Naive thymus-derived CD4-positive, alpha-beta T cell (primary cell): ENCODE measurements around the gene SRPK1. TPM values are rescaled to one million over a fixed set of nuclear protein-coding genes. Genes with fewer than 3 reads are reported as not detected.

Source experiments
- ATAC-seq: fragments of 150-1000 bp; cut with Tn5 transposase; 2 replicates; pipeline ENCODE4 v1.10.0; 2021; ENCODE audit warnings: mild to moderate bottlenecking, moderate library complexity
- CTCF ChIA-PET: fragments of 350-600 bp; sonication (Branson Sonifier 250); formaldehyde crosslinking; loops from one replicate; lab custom pipeline; 2021; ENCODE audit warnings: antibody characterized with exemption; lab: Charles Lee
- POLR2A ChIA-PET: fragments of 350-600 bp; sonication (Branson Sonifier 250); formaldehyde crosslinking; loops from one replicate; lab custom pipeline; 2021; ENCODE audit warnings: antibody characterized with exemption, inconsistent platforms; lab: Charles Lee
- DNase-seq, 9 donors: peaks; one replicate each; pipeline versions ENCODE4 v3.0.0 to v3.0.0-alpha.2; 2020 to 2022; ENCODE audit warnings: mixed read lengths in 1 of 9
- H3K27ac ChIP-seq: one replicate; pipeline ENCODE4 v1.7.0; 2013; ENCODE audit warnings: mild to moderate bottlenecking, low read depth, low read length, moderate library complexity
- H3K27me3 ChIP-seq, 2 donors: one replicate each; pipeline ENCODE4 v1.7.0; 2013; ENCODE audit warnings: low read length in 2 of 2, mild to moderate bottlenecking in 2 of 2, moderate library complexity in 2 of 2; ENCODE audit not compliant: control insufficient read depth in 2 of 2, insufficient read depth in 2 of 2
- H3K36me3 ChIP-seq, 3 experiments: 1 replicate in 2 of 3; 2 replicates in 1 of 3; pipeline ENCODE4 v1.7.0; 2013; ENCODE audit warnings: low read length in 3 of 3, mild to moderate bottlenecking in 3 of 3, moderate library complexity in 1 of 3; ENCODE audit not compliant: insufficient read depth in 3 of 3, control insufficient read depth in 2 of 3
- H3K4me1 ChIP-seq, 2 donors: one replicate each; pipeline ENCODE4 v1.7.0; 2013; ENCODE audit warnings: low read length in 2 of 2, mild to moderate bottlenecking in 2 of 2, moderate library complexity in 1 of 2; ENCODE audit not compliant: control insufficient read depth in 2 of 2, insufficient read depth in 2 of 2
- H3K4me3 ChIP-seq: 2 replicates; pipeline ENCODE4 v1.7.0; 2013; ENCODE audit warnings: mild to moderate bottlenecking, low read length
- H3K9me3 ChIP-seq, 3 experiments: 1 replicate in 2 of 3; 2 replicates in 1 of 3; pipeline ENCODE4 v1.7.0; 2013; ENCODE audit warnings: low read length in 3 of 3; ENCODE audit not compliant: control insufficient read depth in 2 of 3
- H3K27ac Mint-ChIP-seq, 9 donors: one replicate each; pipeline ENCODE4 v1.8.0; 2020 to 2022; ENCODE audit warnings: mixed read lengths in 9 of 9, mild to moderate bottlenecking in 8 of 9, moderate library complexity in 5 of 9, inconsistent platforms in 2 of 9
- H3K27me3 Mint-ChIP-seq, 5 donors: one replicate each; pipeline ENCODE4 v1.8.0; 2021 to 2022; ENCODE audit warnings: mixed read lengths in 5 of 5, mild to moderate bottlenecking in 1 of 5
- H3K36me3 Mint-ChIP-seq, 5 donors: one replicate each; pipeline ENCODE4 v1.8.0; 2020 to 2022; ENCODE audit warnings: mixed read lengths in 5 of 5, mild to moderate bottlenecking in 3 of 5, inconsistent platforms in 1 of 5
- H3K4me1 Mint-ChIP-seq, 7 donors: one replicate each; pipeline ENCODE4 v1.8.0; 2020 to 2022; ENCODE audit warnings: mixed read lengths in 7 of 7, mild to moderate bottlenecking in 3 of 7, inconsistent platforms in 1 of 7
- H3K4me3 Mint-ChIP-seq, 10 donors: one replicate each; pipeline ENCODE4 v1.8.0; 2020 to 2022; ENCODE audit warnings: mild to moderate bottlenecking in 10 of 10, mixed read lengths in 10 of 10, moderate library complexity in 6 of 10, inconsistent platforms in 2 of 10
- H3K9me3 Mint-ChIP-seq, 11 donors: one replicate each; pipeline ENCODE4 v1.8.0; 2020 to 2022; ENCODE audit warnings: mixed read lengths in 11 of 11, mild to moderate bottlenecking in 4 of 11, inconsistent platforms in 1 of 11, moderate library complexity in 1 of 11
- intact Hi-C, 2 donors: fragments of 100-400 bp; cut with micrococcal nuclease; formaldehyde crosslinking; loops; one replicate each; pipeline ENCODE4 v1.15.1; 2023
- polyA plus RNA-seq, 2 donors: library from polyadenylated mRNA; unstranded; fragments of 300-500 nt; fragmentation: Illumina TruSeq; gene quantifications; one replicate each; pipeline ENCODE4 v1.2.3, GENCODE V29; 2021
- total RNA-seq, 6 experiments: library from RNA in 5 of 6; stranded (reverse) in 5 of 6; gene quantifications; 1 replicate in 5 of 6; 2 replicates in 1 of 6; pipeline ENCODE4 v1.2.3 and lab custom pipeline; 2021 to 2026

SRPK1 gene
- total and polyA plus RNA-seq, 7 experiments from 2014 or later = 29.1 to 80.9 (median 42.1) TPM

GRCh38 chr6:35960187-35960586 lies 39.3 kb upstream of the SRPK1 start:
- intact Hi-C loops = no loop called here

GRCh38 chr6:35955970-35956369 lies 35.1 kb upstream of the SRPK1 start:
- intact Hi-C loops = no loop called here
- H3K4me1 Mint-ChIP-seq = peaks cover 0 to 14% (median 0%) of the 10 kb centered on the region in 7 donors

More at GRCh38 chr6:35960187-35960586, 39.3 kb upstream of the SRPK1 start:
- no peak overlapping the region for H3K27ac Mint-ChIP-seq
- POLR2A ChIA-PET = interaction anchor here (0.8 kb wide), 1 partner anchor 25 kb away, joined by 3 read pairs; no protein-coding TSS in a partner anchor
- Histone ChIP-seq H3K36me3 (no peaks in the 10 kb centered on the region), H3K27me3 (no peaks in the 10 kb centered on the region), H3K4me1 (no peaks in the 10 kb centered on the region), H3K27ac (no peak overlapping the region), H3K4me3 (no peak overlapping the region), H3K9me3 (no peaks in the 10 kb centered on the region)
- H3K4me3 Mint-ChIP-seq = no peak overlapping the region
- DNase-seq (no peak), ATAC-seq (no peak)
- H3K27me3 Mint-ChIP-seq = peaks cover 14 to 47% (median 25%) of the 10 kb centered on the region in 5 donors
- H3K9me3 Mint-ChIP-seq = no peaks in the 10 kb centered on the region
- no peaks in the 10 kb centered on the region for H3K4me1 Mint-ChIP-seq
- CTCF ChIA-PET = no interaction called here
- no peaks in the 10 kb centered on the region for H3K36me3 Mint-ChIP-seq

DNA sequence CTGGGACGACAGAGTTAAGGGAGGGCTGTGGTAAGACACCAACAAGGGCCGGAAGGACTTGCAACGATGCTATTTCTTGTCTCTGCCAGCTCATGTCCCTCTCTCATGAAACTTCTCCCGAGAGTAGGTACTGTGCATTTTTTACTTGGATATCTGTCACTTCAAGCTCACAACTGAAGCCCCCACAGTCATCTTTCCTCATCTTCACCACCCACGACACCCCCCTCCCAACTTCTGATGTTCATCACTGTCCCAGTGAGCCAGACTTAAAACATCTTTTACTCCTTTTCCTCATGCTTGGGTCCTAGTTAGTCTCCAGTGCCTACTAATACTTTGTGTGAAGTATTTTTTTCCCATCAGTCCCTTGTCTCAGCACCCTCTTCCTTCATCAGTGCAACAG lies 34.6 kb upstream of the SRPK1 start:
- CTCF ChIA-PET = no interaction called here
- intact Hi-C loops = no loop called here

More at GRCh38 chr6:35955970-35956369, 35.1 kb upstream of the SRPK1 start:
- Mint-ChIP-seq H3K36me3 (no peaks in the 10 kb centered on the region), H3K27ac (no peak overlapping the region), H3K27me3 (peaks cover 8 to 28% (median 14%) of the 10 kb centered on the region in 5 donors), H3K9me3 (no peaks in the 10 kb centered on the region), H3K4me3 (no peak overlapping the region)
- ChIA-PET CTCF (interaction anchor here (0.6 kb wide), 1 partner anchor 610 kb away, joined by 3 read pairs; no protein-coding TSS in a partner anchor), POLR2A (no interaction called here)
- Histone ChIP-seq H3K27ac (no peak overlapping the region), H3K36me3 (no peaks in the 10 kb centered on the region), H3K4me1 (no peaks in the 10 kb centered on the region), H3K4me3 (no peak overlapping the region), H3K9me3 (no peaks in the 10 kb centered on the region), H3K27me3 (no peaks in the 10 kb centered on the region)
- ATAC-seq (no peak), DNase-seq (no peak)

GRCh38 chr6:35955071-35955470 lies 34.2 kb upstream of the SRPK1 start:
- no peak overlapping the region for H3K27ac Mint-ChIP-seq
- H3K36me3 ChIP-seq = no peaks in the 10 kb centered on the region
- H3K4me1 Mint-ChIP-seq = peaks cover 0 to 14% (median 0%) of the 10 kb centered on the region in 7 donors
- H3K4me3 ChIP-seq = no peak overlapping the region
- no peaks in the 10 kb centered on the region for H3K4me1 ChIP-seq
- ChIA-PET POLR2A (no interaction called here), CTCF (no interaction called here)
- H3K27ac ChIP-seq = no peak overlapping the region
- no peaks in the 10 kb centered on the region for H3K9me3 ChIP-seq
- no peaks in the 10 kb centered on the region for H3K27me3 ChIP-seq
- no peak for DNase-seq
- H3K27me3 Mint-ChIP-seq = peaks cover 8 to 20% (median 11%) of the 10 kb centered on the region in 5 donors
- H3K9me3 Mint-ChIP-seq = no peaks in the 10 kb centered on the region
- no peak for ATAC-seq
- no peaks in the 10 kb centered on the region for H3K36me3 Mint-ChIP-seq
- intact Hi-C loops = no loop called here
- H3K4me3 Mint-ChIP-seq = no peak overlapping the region

More for the DNA sequence above, 34.6 kb upstream of the SRPK1 start:
- Histone ChIP-seq H3K27ac (no peak overlapping the region), H3K27me3 (no peaks in the 10 kb centered on the region), H3K4me3 (no peak overlapping the region), H3K9me3 (no peaks in the 10 kb centered on the region), H3K4me1 (no peaks in the 10 kb centered on the region), H3K36me3 (no peaks in the 10 kb centered on the region)
- Mint-ChIP-seq H3K4me1 (peaks cover 0 to 14% (median 0%) of the 10 kb centered on the region in 7 donors), H3K4me3 (no peak overlapping the region), H3K27me3 (peaks cover 8 to 25% (median 14%) of the 10 kb centered on the region in 5 donors), H3K36me3 (no peaks in the 10 kb centered on the region), H3K27ac (no peak overlapping the region), H3K9me3 (no peaks in the 10 kb centered on the region)
- POLR2A ChIA-PET = no interaction called here
- ATAC-seq = no peak
- no peak for DNase-seq

- no peaks in the 10 kb centered on the region for H3K9me3 ChIP-seq
- Mint-ChIP-seq H3K27ac (no peak overlapping the region), H3K36me3 (no peaks in the 10 kb centered on the region), H3K4me3 (no peak overlapping the region), H3K4me1 (peaks cover 0 to 14% (median 0%) of the 10 kb centered on the region in 7 donors), H3K27me3 (peaks cover 8 to 15% (median 9%) of the 10 kb centered on the region in 5 donors), H3K9me3 (no peaks in the 10 kb centered on the region)
- H3K27ac ChIP-seq = no peak overlapping the region
- ChIA-PET CTCF (interaction anchor here (0.9 kb wide), 1 partner anchor 141 kb away, joined by 3 read pairs; no protein-coding TSS in a partner anchor), POLR2A (no interaction called here)
- no peaks in the 10 kb centered on the region for H3K4me1 ChIP-seq
- H3K36me3 ChIP-seq = no peaks in the 10 kb centered on the region
- H3K27me3 ChIP-seq = no peaks in the 10 kb centered on the region
- ATAC-seq = no peak
- no peak for DNase-seq
- intact Hi-C loops = no loop called here
- no peak overlapping the region for H3K4me3 ChIP-seq
Measured at GRCh38 chr6:35954333-35954732, 33.4 kb upstream of the SRPK1 start.

- Histone ChIP-seq H3K4me1 (no peaks in the 10 kb centered on the region), H3K9me3 (no peaks in the 10 kb centered on the region), H3K36me3 (no peaks in the 10 kb centered on the region), H3K27ac (no peak overlapping the region), H3K4me3 (no peak overlapping the region), H3K27me3 (no peaks in the 10 kb centered on the region)
- ATAC-seq = no peak
- ChIA-PET POLR2A (no interaction called here), CTCF (no interaction called here)
- intact Hi-C loops = no loop called here
- Mint-ChIP-seq H3K4me3 (no peak overlapping the region), H3K36me3 (no peaks in the 10 kb centered on the region), H3K4me1 (peaks cover 0 to 14% (median 0%) of the 10 kb centered on the region in 7 donors), H3K9me3 (no peaks in the 10 kb centered on the region), H3K27me3 (no peaks in the 10 kb centered on the region), H3K27ac (no peak overlapping the region)
- no peak for DNase-seq
Measured at GRCh38 chr6:35948725-35949124, 27.8 kb upstream of the SRPK1 start.

DNA sequence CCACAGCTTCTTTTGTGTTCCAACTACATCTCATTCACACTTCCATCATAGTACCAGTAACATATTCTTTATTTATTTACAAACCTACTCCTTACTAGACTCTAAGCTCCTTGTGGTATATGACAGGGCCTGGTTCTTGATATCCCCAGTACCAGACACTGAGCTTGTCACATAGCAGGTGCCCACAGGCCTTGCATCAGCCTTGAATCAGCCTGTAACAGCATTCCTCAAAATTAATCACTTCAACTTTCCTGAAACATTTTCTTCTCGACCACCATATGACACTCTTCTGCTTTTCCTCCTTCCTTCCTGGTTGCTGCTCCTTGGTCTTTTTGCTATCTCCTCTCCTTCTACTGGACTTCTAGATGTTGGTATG lies 24.7 kb upstream of the SRPK1 start:
- intact Hi-C loops = no loop called here
- POLR2A ChIA-PET = interaction anchor here (0.6 kb wide), 1 partner anchor 1986 kb away, joined by 3 read pairs; no protein-coding TSS in a partner anchor
- H3K36me3 ChIP-seq = no peaks in the 10 kb centered on the region
- no peak for ATAC-seq
- Mint-ChIP-seq H3K4me3 (no peak overlapping the region), H3K36me3 (no peaks in the 10 kb centered on the region), H3K27me3 (no peaks in the 10 kb centered on the region), H3K9me3 (peaks cover 0 to 7% (median 0%) of the 10 kb centered on the region in 11 donors), H3K4me1 (no peaks in the 10 kb centered on the region), H3K27ac (no peak overlapping the region)
- H3K9me3 ChIP-seq = no peaks in the 10 kb centered on the region
- H3K27me3 ChIP-seq = no peaks in the 10 kb centered on the region
- CTCF ChIA-PET = no interaction called here
- no peak overlapping the region for H3K4me3 ChIP-seq
- no peak overlapping the region for H3K27ac ChIP-seq
- no peak for DNase-seq
- H3K4me1 ChIP-seq = no peaks in the 10 kb centered on the region
